CD4-positive, alpha-beta T cell treated with Interleukin-2 at 100 ng/mL for 4 hours (primary cell): Measurements from ENCODE around the gene D2HGDH.
"Not testable (repeated sequence)": the region's sequence is repeated elsewhere in the genome, so short reads cannot be mapped to it uniquely, and the experiment has no call there.

Experiments used
- DNase-seq: peaks from one replicate; pipeline ENCODE4 v3.0.0-alpha.2; 2020; ENCODE audit warnings: low spot score

D2HGDH gene

GRCh38 chr2:241794250-241794823, 59.9 kb downstream of the D2HGDH start:
- no peak for DNase-seq

- no peak for DNase-seq
Observed at GRCh38 chr2:241795021-241795999, 60.9 kb downstream of the D2HGDH start.

- DNase-seq, result no peak
Observed at GRCh38 chr2:241796209-241796608, 61.8 kb downstream of the D2HGDH start.

GRCh38 chr2:241796610-241797138, 62.2 kb downstream of the D2HGDH start:
- DNase-seq, result no peak

GRCh38 chr2:241797441-241798080, 63.1 kb downstream of the D2HGDH start:
- no peak for DNase-seq

GRCh38 chr2:241798081-241798630, 63.7 kb downstream of the D2HGDH start:
- no peak for DNase-seq

- DNase-seq, result no peak
Observed at GRCh38 chr2:241798631-241799521, 64.4 kb downstream of the D2HGDH start.

- no peak for DNase-seq
Observed at GRCh38 chr2:241799522-241800197, 65.2 kb downstream of the D2HGDH start.

- not testable (repeated sequence) for DNase-seq
Observed at GRCh38 chr2:241800198-241800903, 65.9 kb downstream of the D2HGDH start.

- no peak for DNase-seq
Observed at GRCh38 chr2:241801611-241802420, 67.4 kb downstream of the D2HGDH start.

GRCh38 chr2:241802421-241803318, 68.2 kb downstream of the D2HGDH start:
- DNase-seq, result no peak

- peak; percentile 40 for DNase-seq
Observed at GRCh38 chr2:241803387-241804325, 69.2 kb downstream of the D2HGDH start.

- DNase-seq, result peak; percentile 19
Observed at GRCh38 chr2:241804326-241805229, 70.1 kb downstream of the D2HGDH start.

- DNase-seq, result not testable (repeated sequence)
Observed at GRCh38 chr2:241806217-241806616, 71.8 kb downstream of the D2HGDH start.

- no peak for DNase-seq
Observed at GRCh38 chr2:241808051-241808720, 73.8 kb downstream of the D2HGDH start.
